IMR-90 (cell line): Measurements from ENCODE around the gene APLF. TPM values are rescaled to one million over a fixed set of nuclear protein-coding genes. Genes with fewer than 3 reads are reported as not detected.

Experiments
- ATAC-seq: fragments of 200-7000 bp; cut with Tn5 transposase; 2 replicates; pipeline ENCODE4 v1.9.1; 2020; ENCODE audit warnings: low read depth, mild to moderate bottlenecking, moderate library complexity
- BruUV-seq: library from RNA; stranded (reverse); fragments of 400-500 nt; replicated peaks from 2 replicates; lab custom pipeline; 2021; lab: Mats Ljungman, UMichigan
- CTCF ChIA-PET: fragments of 300-600 bp; formaldehyde crosslinking; extraction: SDS; loops from one replicate; lab custom pipeline; 2021; ENCODE audit warnings: antibody characterized with exemption; lab: Yijun Ruan, JAX
- POLR2A ChIA-PET: fragments of 300-600 bp; sonication (Branson Sonifier 250); formaldehyde crosslinking; loops from one replicate; lab custom pipeline; 2022; ENCODE audit warnings: antibody characterized with exemption; ENCODE audit not compliant: unreplicated experiment; lab: Charles Lee
- DNase-seq: peaks from one replicate; pipeline ENCODE4 v3.0.0; 2013
- H2AFZ ChIP-seq: replicated peaks from 2 replicates; pipeline ENCODE3; 2013; ENCODE audit warnings: low read length, mild to moderate bottlenecking; ENCODE audit not compliant: poor library complexity
- H2AK5ac ChIP-seq: 2 replicates; pipeline ENCODE4 v1.6.1; 2013; ENCODE audit warnings: low read depth, low read length, inconsistent platforms
- H2AK9ac ChIP-seq: replicated peaks from 2 replicates; pipeline ENCODE3; 2013; ENCODE audit warnings: mild to moderate bottlenecking, low read depth, low read length, moderate library complexity; ENCODE audit not compliant: poor library complexity
- H2BK120ac ChIP-seq: 2 replicates; pipeline ENCODE4 v1.6.1; 2013; ENCODE audit warnings: low read depth, low read length, inconsistent platforms
- H2BK15ac ChIP-seq: 3 replicates; pipeline ENCODE4 v1.6.1; 2013; ENCODE audit warnings: low read depth, low read length, inconsistent platforms
- H2BK20ac ChIP-seq: 2 replicates; pipeline ENCODE4 v1.6.1; 2013; ENCODE audit warnings: low read depth, mild to moderate bottlenecking, inconsistent platforms, low read length, moderate library complexity
- H2BK5ac ChIP-seq: 2 replicates; pipeline ENCODE4 v1.6.1; 2013; ENCODE audit warnings: mild to moderate bottlenecking, low read depth, low read length, inconsistent platforms; ENCODE audit not compliant: poor library complexity, severe bottlenecking
- H3K14ac ChIP-seq: replicated peaks from 2 replicates; pipeline ENCODE4 v1.6.1; 2013; ENCODE audit warnings: low read depth, low read length, inconsistent platforms
- H3K18ac ChIP-seq: 2 replicates; pipeline ENCODE4 v1.6.1; 2013; ENCODE audit warnings: low read depth, low read length, control low read depth
- H3K23ac ChIP-seq: 2 replicates; pipeline ENCODE4 v1.6.1; 2013; ENCODE audit warnings: low read depth, low read length, inconsistent platforms
- H3K27ac ChIP-seq: 2 replicates; pipeline ENCODE4 v1.5.1; 2013; ENCODE audit warnings: mild to moderate bottlenecking, control low read depth, low read length; ENCODE audit not compliant: insufficient read depth
- H3K27me3 ChIP-seq: 2 replicates; pipeline ENCODE4 v1.6.1; 2013; ENCODE audit warnings: low read length; ENCODE audit not compliant: control insufficient read depth, insufficient read depth
- H3K36me3 ChIP-seq: 2 replicates; pipeline ENCODE4 v1.6.1; 2013; ENCODE audit warnings: low read length, mixed read lengths; ENCODE audit not compliant: control insufficient read depth, insufficient read depth
- H3K4ac ChIP-seq: 2 replicates; pipeline ENCODE4 v1.6.1; 2013; ENCODE audit warnings: low read depth, low read length, inconsistent platforms
- H3K4me1 ChIP-seq: 2 replicates; pipeline ENCODE4 v1.6.1; 2013; ENCODE audit warnings: low read length, mixed read lengths; ENCODE audit not compliant: control insufficient read depth, insufficient read depth
- H3K4me2 ChIP-seq: 2 replicates; pipeline ENCODE4 v1.6.1; 2013; ENCODE audit warnings: low read depth, mild to moderate bottlenecking, control low read depth, low read length, moderate library complexity
- H3K4me3 ChIP-seq: 2 replicates; pipeline ENCODE4 v1.5.1; 2013; ENCODE audit warnings: low read depth, mild to moderate bottlenecking, control low read depth, low read length, moderate library complexity; ENCODE audit not compliant: insufficient read depth
- H3K56ac ChIP-seq: 2 replicates; pipeline ENCODE4 v1.6.1; 2013; ENCODE audit warnings: low read length, inconsistent platforms; ENCODE audit not compliant: insufficient read depth; ENCODE audit errors: extremely low read depth
- H3K79me1 ChIP-seq, 2 experiments: 2 replicates each; pipeline ENCODE4 v1.6.1; 2013; ENCODE audit warnings: low read length in 2 of 2, inconsistent platforms in 1 of 2, low read depth in 1 of 2
- H3K9ac ChIP-seq: 2 replicates; pipeline ENCODE4 v1.6.1; 2013; ENCODE audit warnings: low read depth, low read length, control low read depth
- H3K9me1 ChIP-seq: 2 replicates; pipeline ENCODE4 v1.6.1; 2013; ENCODE audit warnings: low read length, inconsistent platforms; ENCODE audit not compliant: insufficient read depth
- H3K9me3 ChIP-seq: 2 replicates; pipeline ENCODE4 v1.6.1; 2013; ENCODE audit warnings: low read length; ENCODE audit not compliant: control insufficient read depth, insufficient read depth
- H4K20me1 ChIP-seq: 2 replicates; pipeline ENCODE4 v1.6.1; 2013; ENCODE audit warnings: low read length, inconsistent platforms; ENCODE audit not compliant: insufficient read depth
- H4K5ac ChIP-seq: 2 replicates; pipeline ENCODE4 v1.6.1; 2013; ENCODE audit warnings: mild to moderate bottlenecking, low read depth, low read length, control low read depth
- H4K8ac ChIP-seq, 2 experiments: 2 replicates each; pipeline ENCODE4 v1.6.1; 2013; ENCODE audit warnings: low read depth in 2 of 2, low read length in 2 of 2, control low read depth in 1 of 2, inconsistent platforms in 1 of 2
- H4K91ac ChIP-seq: 2 replicates; pipeline ENCODE4 v1.6.1; 2013; ENCODE audit warnings: low read depth, low read length, inconsistent platforms; ENCODE audit not compliant: insufficient read depth
- BHLHE40 ChIP-seq: fragments of 150-350 bp; IDR thresholded peaks from 2 replicates; pipeline ENCODE4 v1.6.1; 2016; ENCODE audit warnings: mild to moderate bottlenecking, low read depth, low read length
- CEBPB ChIP-seq: IDR thresholded peaks from 2 replicates; pipeline ENCODE4 v1.6.1; 2012; ENCODE audit warnings: low read depth, low read length, improper control_type of control experiment
- CHD1 ChIP-seq: IDR thresholded peaks from 2 replicates; pipeline ENCODE4 v1.6.1; 2012; ENCODE audit warnings: low read depth, low read length, improper control_type of control experiment
- FOS ChIP-seq: fragments of 150-350 bp; IDR thresholded peaks from 2 replicates; pipeline ENCODE4 v1.6.1; 2016; ENCODE audit warnings: low read depth, low read length
- MAFK ChIP-seq: IDR thresholded peaks from 2 replicates; pipeline ENCODE4 v1.6.1; 2012; ENCODE audit warnings: low read depth, low read length, improper control_type of control experiment
- MAZ ChIP-seq: IDR thresholded peaks from 2 replicates; pipeline ENCODE4 v1.6.1; 2012; ENCODE audit warnings: low read depth, mild to moderate bottlenecking, low read length, improper control_type of control experiment, moderate library complexity, borderline replicate concordance
- MXI1 ChIP-seq: IDR thresholded peaks from 2 replicates; pipeline ENCODE4 v1.6.1; 2012; ENCODE audit warnings: low read depth, mild to moderate bottlenecking, low read length, moderate library complexity, borderline replicate concordance
- NFE2L2 ChIP-seq: fragments of 150-350 bp; IDR thresholded peaks from 2 replicates; pipeline ENCODE4 v1.6.1; 2016; ENCODE audit warnings: low read depth, mild to moderate bottlenecking, low read length
- POLR2A ChIP-seq: IDR thresholded peaks from 2 replicates; pipeline ENCODE4 v1.6.1; 2012; ENCODE audit warnings: mild to moderate bottlenecking, low read depth, low read length
- RAD21 ChIP-seq: IDR thresholded peaks from 2 replicates; pipeline ENCODE4 v1.6.1; 2012; ENCODE audit warnings: low read length, improper control_type of control experiment
- RCOR1 ChIP-seq: IDR thresholded peaks from 2 replicates; pipeline ENCODE4 v1.6.1; 2012; ENCODE audit warnings: mild to moderate bottlenecking, low read length, improper control_type of control experiment; ENCODE audit not compliant: insufficient replicate concordance
- RFX5 ChIP-seq: IDR thresholded peaks from 2 replicates; pipeline ENCODE4 v1.8.0; 2012; ENCODE audit warnings: low read depth, mild to moderate bottlenecking, low read length, moderate library complexity
- SMC3 ChIP-seq: fragments of 150-350 bp; IDR thresholded peaks from 2 replicates; pipeline ENCODE4 v1.6.1; 2016; ENCODE audit warnings: low read depth, mild to moderate bottlenecking, antibody characterized with exemption, low read length, moderate library complexity
- WGBS, 2 experiments: methylation state at CpG; one replicate each; pipeline versions ENCODE4 v1.1.5 to v1.1.7; 2013; ENCODE audit warnings: missing lambda C conversion rate in 2 of 2; ENCODE audit not compliant: insufficient read length in 1 of 2; ENCODE audit errors: extremely low coverage in 2 of 2; 5-methylcytosine and 5-hydroxymethylcytosine counted together
- dilution Hi-C: fragments of 300-500 bp; cut with HindIII; formaldehyde crosslinking; loops from one replicate; pipeline ENCODE4 v1.14.3; 2018; ENCODE audit warnings: low sequenced_read_pairs; ENCODE audit not compliant: unreplicated experiment
- in situ Hi-C: fragments of 300-500 bp; cut with MboI; formaldehyde crosslinking; loops from 3 replicates; pipeline ENCODE4 v1.14.3; 2019; ENCODE audit warnings: low sequenced_read_pairs, inconsistent platforms, mixed read lengths
- intact Hi-C: fragments of 100-400 bp; cut with micrococcal nuclease; formaldehyde crosslinking; loops from 2 replicates; pipeline ENCODE4 v1.10.0; 2022
- polyA plus RNA-seq, 3 experiments: library from polyadenylated mRNA; depleted of rRNA; stranded (reverse); fragments of >200 nt; gene quantifications; 2 replicates each; pipeline ENCODE4 v1.2.3, GENCODE V29; 2012; ENCODE audit warnings: low replicate concordance in 1 of 3
- total RNA-seq: library from RNA; depleted of rRNA; stranded (reverse); fragments of >200 nt; gene quantifications from 2 replicates; pipeline ENCODE4 v1.2.3, GENCODE V29; 2012
- TF ChIP-seq, protein P1 (sequence below): fragments of 150-350 bp; IDR thresholded peaks from 2 replicates; pipeline ENCODE4 v1.6.1; 2017; ENCODE audit warnings: mild to moderate bottlenecking, antibody characterized with exemption, low read length, low read depth
- TF ChIP-seq, protein P2 (sequence below): conservative IDR thresholded peaks from 2 replicates; pipeline ENCODE4 v1.5.1; 2012; ENCODE audit warnings: mild to moderate bottlenecking, low read depth, low read length, improper control_type of control experiment
- TF ChIP-seq, protein P3 (sequence below): fragments of 150-350 bp; IDR thresholded peaks from 2 replicates; pipeline ENCODE4 v1.6.1; 2016; ENCODE audit warnings: low read depth, mild to moderate bottlenecking, low read length, moderate library complexity, borderline replicate concordance

The APLF gene
- total and polyA plus RNA-seq, 2 of the 4 experiments (the other 2 are of a cell fraction): 1.5 to 2.3 TPM

DNA sequence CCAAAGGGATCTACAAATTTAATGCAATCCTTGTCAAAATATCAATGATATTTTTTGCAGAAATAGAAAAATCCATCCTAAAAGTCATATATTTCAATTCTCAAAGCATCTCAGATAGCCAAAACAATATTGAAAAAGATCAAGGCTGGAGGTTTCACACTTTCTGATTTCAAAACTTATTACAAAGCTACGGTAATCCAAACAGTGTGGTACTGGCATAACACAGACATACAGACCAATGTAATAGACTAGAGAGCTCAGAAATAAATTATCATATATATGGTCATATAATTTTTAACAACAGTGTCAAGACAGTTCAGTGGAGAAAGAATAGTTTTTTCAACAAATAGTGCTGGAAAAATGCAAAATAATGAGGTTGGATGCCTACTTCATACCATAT lies 135.7 kb downstream of the APLF start:
- BruUV-seq: no TSS peak
- no peak overlapping the region for H2BK20ac ChIP-seq
- TF ChIP-seq POLR2A (no peak), RCOR1 (no peak), RFX5 (no peak), SMC3 (no peak), FOS (no peak), MXI1 (no peak), MAFK (no peak), RAD21 (no peak), BHLHE40 (no peak), NFE2L2 (no peak), CHD1 (no peak), MAZ (no peak), CEBPB (no peak)
- TF ChIP-seq, protein P1, sequence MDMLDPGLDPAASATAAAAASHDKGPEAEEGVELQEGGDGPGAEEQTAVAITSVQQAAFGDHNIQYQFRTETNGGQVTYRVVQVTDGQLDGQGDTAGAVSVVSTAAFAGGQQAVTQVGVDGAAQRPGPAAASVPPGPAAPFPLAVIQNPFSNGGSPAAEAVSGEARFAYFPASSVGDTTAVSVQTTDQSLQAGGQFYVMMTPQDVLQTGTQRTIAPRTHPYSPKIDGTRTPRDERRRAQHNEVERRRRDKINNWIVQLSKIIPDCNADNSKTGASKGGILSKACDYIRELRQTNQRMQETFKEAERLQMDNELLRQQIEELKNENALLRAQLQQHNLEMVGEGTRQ: no peak
- TF ChIP-seq, protein P2, sequence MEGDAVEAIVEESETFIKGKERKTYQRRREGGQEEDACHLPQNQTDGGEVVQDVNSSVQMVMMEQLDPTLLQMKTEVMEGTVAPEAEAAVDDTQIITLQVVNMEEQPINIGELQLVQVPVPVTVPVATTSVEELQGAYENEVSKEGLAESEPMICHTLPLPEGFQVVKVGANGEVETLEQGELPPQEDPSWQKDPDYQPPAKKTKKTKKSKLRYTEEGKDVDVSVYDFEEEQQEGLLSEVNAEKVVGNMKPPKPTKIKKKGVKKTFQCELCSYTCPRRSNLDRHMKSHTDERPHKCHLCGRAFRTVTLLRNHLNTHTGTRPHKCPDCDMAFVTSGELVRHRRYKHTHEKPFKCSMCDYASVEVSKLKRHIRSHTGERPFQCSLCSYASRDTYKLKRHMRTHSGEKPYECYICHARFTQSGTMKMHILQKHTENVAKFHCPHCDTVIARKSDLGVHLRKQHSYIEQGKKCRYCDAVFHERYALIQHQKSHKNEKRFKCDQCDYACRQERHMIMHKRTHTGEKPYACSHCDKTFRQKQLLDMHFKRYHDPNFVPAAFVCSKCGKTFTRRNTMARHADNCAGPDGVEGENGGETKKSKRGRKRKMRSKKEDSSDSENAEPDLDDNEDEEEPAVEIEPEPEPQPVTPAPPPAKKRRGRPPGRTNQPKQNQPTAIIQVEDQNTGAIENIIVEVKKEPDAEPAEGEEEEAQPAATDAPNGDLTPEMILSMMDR: no peak
- TF ChIP-seq, protein P3, sequence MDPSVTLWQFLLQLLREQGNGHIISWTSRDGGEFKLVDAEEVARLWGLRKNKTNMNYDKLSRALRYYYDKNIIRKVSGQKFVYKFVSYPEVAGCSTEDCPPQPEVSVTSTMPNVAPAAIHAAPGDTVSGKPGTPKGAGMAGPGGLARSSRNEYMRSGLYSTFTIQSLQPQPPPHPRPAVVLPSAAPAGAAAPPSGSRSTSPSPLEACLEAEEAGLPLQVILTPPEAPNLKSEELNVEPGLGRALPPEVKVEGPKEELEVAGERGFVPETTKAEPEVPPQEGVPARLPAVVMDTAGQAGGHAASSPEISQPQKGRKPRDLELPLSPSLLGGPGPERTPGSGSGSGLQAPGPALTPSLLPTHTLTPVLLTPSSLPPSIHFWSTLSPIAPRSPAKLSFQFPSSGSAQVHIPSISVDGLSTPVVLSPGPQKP: no peak
- no peak overlapping the region for H2AFZ ChIP-seq
- dilution Hi-C loops (no loop called here), intact Hi-C loops (no loop called here), in situ Hi-C loops (no loop called here)
- no peak overlapping the region for H4K91ac ChIP-seq
- no peak overlapping the region for H2BK5ac ChIP-seq
- no peak overlapping the region for H3K9ac ChIP-seq
- ATAC-seq (no peak), DNase-seq (no peak)
- H2BK15ac ChIP-seq: no peak overlapping the region
- no peak overlapping the region for H4K5ac ChIP-seq
- no peak overlapping the region for H4K8ac ChIP-seq
- POLR2A ChIA-PET: no interaction called here
- H3K14ac ChIP-seq: no peak overlapping the region
- H3K4me3 ChIP-seq: no peak overlapping the region
- no peak overlapping the region for H2BK120ac ChIP-seq
- no CpG with 5 or more reads among the region's 1 CpG for WGBS, 2 experiments
- no peaks in the 10 kb centered on the region for H3K27me3 ChIP-seq
- no peak overlapping the region for H3K4me2 ChIP-seq
- H3K9me1 ChIP-seq: no peaks in the 10 kb centered on the region
- no peak overlapping the region for H3K4ac ChIP-seq
- no peaks in the 10 kb centered on the region for H3K36me3 ChIP-seq
- H3K27ac ChIP-seq: no peak overlapping the region
- H3K4me1 ChIP-seq: no peaks in the 10 kb centered on the region
- no peak overlapping the region for H3K18ac ChIP-seq
- no peaks in the 10 kb centered on the region for H3K79me1 ChIP-seq
- 0 out of 2 replicates have a peak, but pooled peaks cover 2% of the 10 kb centered on the region for H3K9me3 ChIP-seq
- H4K20me1 ChIP-seq: no peaks in the 10 kb centered on the region
- CTCF ChIA-PET: no interaction called here
- no peak overlapping the region for H2AK5ac ChIP-seq
- H2AK9ac ChIP-seq: no peak overlapping the region
- no peak overlapping the region for H3K56ac ChIP-seq
- no peak overlapping the region for H3K23ac ChIP-seq
